H1 (cell line): ENCODE data around the gene LIMS1. TPM values are rescaled to one million over a fixed set of nuclear protein-coding genes. Genes with fewer than 3 reads are reported as not detected.

ENCODE experiments used
- SIRT6 ChIP-seq: IDR thresholded peaks from one replicate; pipeline ENCODE4 v1.7.1; 2012; ENCODE audit warnings: low read length, inconsistent platforms
- TAF1 ChIP-seq: IDR thresholded peaks from 2 replicates; pipeline ENCODE4 v1.6.1; 2011; ENCODE audit warnings: mild to moderate bottlenecking, low read depth, low read length
- polyA plus RNA-seq, 7 experiments: library from polyadenylated mRNA; depleted of rRNA in 3 of 7; stranded (reverse) in 5 of 7; unstranded in 2 of 7; fragments of >200 nt in 5 of 7; fragments of 200-250 nt in 2 of 7; gene quantifications; 1 replicate in 5 of 7; 2 replicates in 1 of 7; 4 replicates in 1 of 7; pipeline versions ENCODE4 v1.2.1 to v1.2.3, GENCODE V29; 2011 to 2013; ENCODE audit warnings: missing spikeins in 2 of 7, mixed read lengths in 2 of 7
- total RNA-seq: library from RNA; stranded (reverse); fragmentation: NEBNext Ultra II Directional; extraction: Animal tissue kit (Norgen Biotek cat#: 25700); gene quantifications from 2 replicates; pipeline ENCODE4 v1.2.1, GENCODE V29; 2021
- TF ChIP-seq, protein P1 (sequence below): IDR thresholded peaks from 2 replicates; pipeline ENCODE4 v1.6.1; 2012; ENCODE audit warnings: low read length, inconsistent platforms

LIMS1 gene
- total and polyA plus RNA-seq, 2 of the 8 experiments (the other 6 are each of a cell fraction or from before 2014, with no cell fraction given), result 24.1 to 36.7 TPM

GRCh38 chr2:108552566-108552965, 18.3 kb downstream of the LIMS1 start (continued):
- TF ChIP-seq, protein P1, sequence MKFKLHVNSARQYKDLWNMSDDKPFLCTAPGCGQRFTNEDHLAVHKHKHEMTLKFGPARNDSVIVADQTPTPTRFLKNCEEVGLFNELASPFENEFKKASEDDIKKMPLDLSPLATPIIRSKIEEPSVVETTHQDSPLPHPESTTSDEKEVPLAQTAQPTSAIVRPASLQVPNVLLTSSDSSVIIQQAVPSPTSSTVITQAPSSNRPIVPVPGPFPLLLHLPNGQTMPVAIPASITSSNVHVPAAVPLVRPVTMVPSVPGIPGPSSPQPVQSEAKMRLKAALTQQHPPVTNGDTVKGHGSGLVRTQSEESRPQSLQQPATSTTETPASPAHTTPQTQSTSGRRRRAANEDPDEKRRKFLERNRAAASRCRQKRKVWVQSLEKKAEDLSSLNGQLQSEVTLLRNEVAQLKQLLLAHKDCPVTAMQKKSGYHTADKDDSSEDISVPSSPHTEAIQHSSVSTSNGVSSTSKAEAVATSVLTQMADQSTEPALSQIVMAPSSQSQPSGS, result no peak
- TF ChIP-seq TAF1 (no peak), SIRT6 (no peak)
